ENCODE measurements around the gene C7orf33. TPM values are rescaled to one million over a fixed set of nuclear protein-coding genes. Genes with fewer than 3 reads are reported as not detected.
"Not testable (repeated sequence)": the region's sequence is repeated elsewhere in the genome, so short reads cannot be mapped to it uniquely, and the experiment has no call there.

The C7orf33 gene
- total RNA-seq, 1 experiment from 2014 or later: not detected

GRCh38 chr7:148580446-148580845 is 10.1 kb upstream of the C7orf33 start:
- DNase-seq (ENCODE audit: low read depth): no peak

GRCh38 chr7:148581624-148582023 is 8.9 kb upstream of the C7orf33 start:
- no peak for DNase-seq (ENCODE audit: low read depth)

GRCh38 chr7:148584154-148584827 is 6.3 kb upstream of the C7orf33 start:
- no peak for DNase-seq (ENCODE audit: low read depth)

- no peak for DNase-seq (ENCODE audit: low read depth)
These were observed 5.2 kb upstream of the C7orf33 start for GRCh38 chr7:148585399-148585798.

GRCh38 chr7:148587076-148587475 is 3.5 kb upstream of the C7orf33 start:
- DNase-seq (ENCODE audit: low read depth): no peak

GRCh38 chr7:148588168-148588567 is 2.4 kb upstream of the C7orf33 start:
- no peak for DNase-seq (ENCODE audit: low read depth)

GRCh38 chr7:148588670-148589131 is 1.9 kb upstream of the C7orf33 start:
- DNase-seq (ENCODE audit: low read depth): no peak

- DNase-seq (ENCODE audit: low read depth): no peak
These were observed 926 bp upstream of the C7orf33 start for GRCh38 chr7:148589640-148590039.

GRCh38 chr7:148596354-148596753 is 5.8 kb downstream of the C7orf33 start:
- DNase-seq (ENCODE audit: low read depth): not testable (repeated sequence)

GRCh38 chr7:148598351-148598750 is 7.8 kb downstream of the C7orf33 start:
- no peak for DNase-seq (ENCODE audit: low read depth)

GRCh38 chr7:148605350-148605749 is 14.8 kb downstream of the C7orf33 start:
- DNase-seq (ENCODE audit: low read depth): no peak

GRCh38 chr7:148607151-148607661 is 16.6 kb downstream of the C7orf33 start:
- DNase-seq (ENCODE audit: low read depth): no peak

GRCh38 chr7:148609045-148609725 is 18.6 kb downstream of the C7orf33 start:
- no peak for DNase-seq (ENCODE audit: low read depth)

GRCh38 chr7:148611692-148612091 is 21.1 kb downstream of the C7orf33 start:
- no peak for DNase-seq (ENCODE audit: low read depth)

GRCh38 chr7:148615085-148615730 is 24.6 kb downstream of the C7orf33 start:
- no peak for DNase-seq (ENCODE audit: low read depth)

- peak; percentile 50 for DNase-seq (ENCODE audit: low read depth)
These were observed 30.3 kb downstream of the C7orf33 start for GRCh38 chr7:148620749-148621359.

GRCh38 chr7:148621563-148621962 is 31.0 kb downstream of the C7orf33 start:
- DNase-seq (ENCODE audit: low read depth): no peak

GRCh38 chr7:148622887-148623585 is 32.5 kb downstream of the C7orf33 start:
- no peak for DNase-seq (ENCODE audit: low read depth)

GRCh38 chr7:148623586-148624282 is 33.2 kb downstream of the C7orf33 start:
- DNase-seq (ENCODE audit: low read depth): peak; percentile 90

GRCh38 chr7:148624735-148625134 is 34.2 kb downstream of the C7orf33 start:
- DNase-seq (ENCODE audit: low read depth): peak; percentile 55

GRCh38 chr7:148625342-148625741 is 34.8 kb downstream of the C7orf33 start:
- no peak for DNase-seq (ENCODE audit: low read depth)
